HG02973 (cell line): ENCODE measurements around the gene DYTN.

ENCODE experiments used
- ATAC-seq: cut with Tn5 transposase; IDR thresholded peaks from one replicate; pipeline ENCODE4 v1.9.1; 2021; ENCODE audit warnings: moderate library complexity; ENCODE audit not compliant: unreplicated experiment

The DYTN gene

DNA sequence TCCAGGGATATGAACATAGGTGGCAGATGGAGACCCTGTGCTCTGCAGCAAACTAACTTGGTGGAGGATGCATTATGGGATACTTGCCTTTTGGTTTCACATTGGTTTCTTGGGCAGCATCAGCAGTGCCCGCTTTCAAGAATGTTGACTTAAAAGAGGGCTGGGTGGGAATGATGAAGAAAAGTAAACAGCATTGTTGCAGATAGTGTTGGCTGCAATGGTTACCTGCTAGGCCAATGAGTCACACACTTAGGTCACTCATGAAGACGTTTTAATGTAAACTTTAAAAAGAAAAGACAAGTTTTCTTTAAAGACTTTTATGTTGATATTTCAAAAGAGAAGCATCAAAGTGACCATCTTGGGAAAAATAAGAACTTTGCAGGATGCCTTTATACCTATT is 102.0 kb downstream of the DYTN start:
- no peak for ATAC-seq

DNA sequence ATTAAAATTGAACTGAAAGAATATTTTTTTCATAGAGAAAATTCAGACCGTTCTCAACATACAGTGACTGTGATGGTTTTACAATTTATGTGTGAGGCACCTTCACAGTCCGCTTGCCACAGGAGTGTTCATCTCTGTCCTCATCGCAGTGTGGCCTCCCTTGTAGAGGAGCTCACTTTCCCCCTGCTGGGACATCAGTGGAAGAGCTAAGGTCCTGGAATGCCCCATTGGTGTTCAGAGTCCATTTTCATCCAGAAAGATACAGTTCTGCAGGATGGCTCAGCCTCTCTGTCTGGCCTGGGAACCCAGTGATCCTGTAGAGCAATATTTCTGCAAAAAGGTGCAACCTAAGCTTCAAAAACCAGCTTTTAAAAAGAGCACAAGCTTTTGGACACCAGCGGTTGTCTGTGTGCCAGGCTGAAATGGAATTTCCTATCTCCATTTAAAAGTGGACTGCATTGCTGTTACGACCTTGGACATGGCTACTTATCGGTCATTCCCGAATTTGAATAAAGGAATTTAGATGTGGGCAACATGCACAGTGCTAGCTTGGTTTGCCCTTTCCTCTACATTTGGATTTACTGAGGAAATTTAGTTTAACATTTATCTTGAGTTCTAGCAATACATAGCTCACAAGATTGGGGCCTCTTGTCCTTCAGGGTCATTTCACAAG is 102.6 kb downstream of the DYTN start:
- ATAC-seq = no peak

- ATAC-seq = no peak
Measured at GRCh38 chr2:206614811-206615210, 103.4 kb downstream of the DYTN start.

GRCh38 chr2:206611736-206612135 is 106.5 kb downstream of the DYTN start:
- ATAC-seq = no peak

GRCh38 chr2:206611191-206611590 is 107.0 kb downstream of the DYTN start:
- no peak for ATAC-seq

GRCh38 chr2:206610451-206610850 is 107.7 kb downstream of the DYTN start:
- ATAC-seq = no peak

DNA sequence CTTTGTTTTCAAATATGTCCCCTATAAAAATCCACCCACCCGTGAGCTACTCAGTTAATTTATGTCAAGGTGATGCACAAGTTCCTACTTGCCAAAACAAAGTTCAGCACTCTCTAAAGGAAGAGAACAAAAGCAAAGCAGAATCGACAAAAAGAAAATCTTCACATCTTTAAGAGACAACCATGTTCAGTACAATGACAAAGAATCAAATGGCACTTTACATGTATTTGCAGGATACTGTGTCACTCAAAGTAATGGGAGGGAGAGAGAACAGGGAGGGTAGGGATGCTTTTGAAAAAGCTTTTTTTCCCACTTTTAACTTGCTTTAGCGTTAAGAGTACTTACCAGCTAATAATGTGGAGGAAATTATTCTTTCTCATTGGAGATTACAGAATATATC is 115.0 kb downstream of the DYTN start:
- ATAC-seq = no peak
